MG63 (cell line): ENCODE results near the gene PRKAG1. TPM values are rescaled to one million over a fixed set of nuclear protein-coding genes. Genes with fewer than 3 reads are reported as not detected.
A peak's percentile ranks its signal among the peaks of the same experiment; 100 is the strongest.
"Not testable (repeated sequence)": the region's sequence is repeated elsewhere in the genome, so short reads cannot be mapped to it uniquely, and the experiment has no call there.

ENCODE experiments used
- DNase-seq: peaks from one replicate; pipeline ENCODE4 v3.0.0-alpha.2; 2020
- H3K27me3 ChIP-seq: fragments of 250-450 bp; sonication (Bioruptor Pico); 2 replicates; pipeline ENCODE4 v1.5.1; 2020; ENCODE audit warnings: mild to moderate bottlenecking, moderate library complexity
- H3K36me3 ChIP-seq: fragments of 250-450 bp; sonication (Bioruptor Pico); 2 replicates; pipeline ENCODE4 v1.5.1; 2020; ENCODE audit warnings: mild to moderate bottlenecking, moderate library complexity
- H3K4me3 ChIP-seq: fragments of 250-450 bp; sonication (Bioruptor Pico); 2 replicates; pipeline ENCODE4 v1.5.1; 2020; ENCODE audit warnings: mild to moderate bottlenecking, moderate library complexity
- H3K9me3 ChIP-seq: fragments of 250-450 bp; sonication (Bioruptor Pico); 2 replicates; pipeline ENCODE4 v1.5.1; 2020; ENCODE audit warnings: mild to moderate bottlenecking, moderate library complexity
- total RNA-seq: library from RNA; depleted of rRNA; stranded (reverse); fragments of >200 nt; shearing (Covaris generic); gene quantifications from 2 replicates; pipeline ENCODE4 v1.2.3, GENCODE V29; 2014; ENCODE audit warnings: low replicate concordance; rRNA removed

The PRKAG1 gene
- total RNA-seq = 76.4 and 102 TPM in 2 replicates

GRCh38 chr12:49018261-49019119 is at the start of gene PRKAG1:
Gene PRKAG1 (minus strand): TSS chr12:49018776. CDS start chr12:49018740, 36 bp downstream.
- DNase-seq = peak; percentile 95
- peak within 1 kb of the TSS; percentile 88 for H3K4me3 ChIP-seq
- no peaks in the 10 kb centered on the region for H3K27me3 ChIP-seq
- no peaks in the 10 kb centered on the region for H3K9me3 ChIP-seq
- H3K36me3 ChIP-seq = peaks cover 24% of the 10 kb centered on the region

GRCh38 chr12:49066120-49066519 is 47.5 kb upstream of the PRKAG1 start:
- no peaks in the 10 kb centered on the region for H3K36me3 ChIP-seq
- H3K4me3 ChIP-seq = no peak overlapping the region
- H3K9me3 ChIP-seq = no peaks in the 10 kb centered on the region
- H3K27me3 ChIP-seq = no peaks in the 10 kb centered on the region
- no peak for DNase-seq

GRCh38 chr12:49064767-49065152 is 46.2 kb upstream of the PRKAG1 start:
- Histone ChIP-seq H3K36me3 (no peaks in the 10 kb centered on the region), H3K9me3 (no peaks in the 10 kb centered on the region), H3K4me3 (no peak overlapping the region), H3K27me3 (no peaks in the 10 kb centered on the region)
- no peak for DNase-seq

GRCh38 chr12:49061916-49062315 is 43.3 kb upstream of the PRKAG1 start:
- not testable (repeated sequence) for H3K27me3 ChIP-seq, H3K9me3 ChIP-seq, DNase-seq
- Histone ChIP-seq H3K36me3 (peaks cover 17% of the 10 kb centered on the region), H3K4me3 (peak overlapping the region; percentile 82; the same call in 1 of the 2 replicates)

GRCh38 chr12:49061157-49061650 is 42.6 kb upstream of the PRKAG1 start:
- no peaks in the 10 kb centered on the region for H3K9me3 ChIP-seq
- peak overlapping the region; percentile 82 for H3K4me3 ChIP-seq
- no peaks in the 10 kb centered on the region for H3K27me3 ChIP-seq
- H3K36me3 ChIP-seq = peaks cover 20% of the 10 kb centered on the region
- no peak for DNase-seq

- no peaks in the 10 kb centered on the region for H3K9me3 ChIP-seq
- peak within 1 kb of the TSS; percentile 82 for H3K4me3 ChIP-seq
- peaks cover 21% of the 10 kb centered on the region for H3K36me3 ChIP-seq
- no peaks in the 10 kb centered on the region for H3K27me3 ChIP-seq
- peak; percentile 97 for DNase-seq
These were observed 41.9 kb upstream of the PRKAG1 start, which contains the start of gene KMT2D for GRCh38 chr12:49060237-49061156. Gene KMT2D (minus strand): TSS chr12:49060794. CDS start chr12:49055324, 5,470 bp downstream.

GRCh38 chr12:49059299-49060171 is 41.0 kb upstream of the PRKAG1 start:
- Histone ChIP-seq H3K36me3 (peaks cover 31% of the 10 kb centered on the region), H3K27me3 (no peaks in the 10 kb centered on the region), H3K4me3 (peak overlapping the region; percentile 82), H3K9me3 (no peaks in the 10 kb centered on the region)
- DNase-seq = no peak

- H3K4me3 ChIP-seq = peak overlapping the region; percentile 82
- no peak for DNase-seq
- H3K9me3 ChIP-seq = no peaks in the 10 kb centered on the region
- H3K36me3 ChIP-seq = peaks cover 32% of the 10 kb centered on the region
- no peaks in the 10 kb centered on the region for H3K27me3 ChIP-seq
These were observed 40.4 kb upstream of the PRKAG1 start for GRCh38 chr12:49059045-49059298.

- DNase-seq = no peak
- Histone ChIP-seq H3K36me3 (peaks cover 35% of the 10 kb centered on the region), H3K4me3 (peak overlapping the region; percentile 82), H3K27me3 (no peaks in the 10 kb centered on the region), H3K9me3 (no peaks in the 10 kb centered on the region)
These were observed 39.9 kb upstream of the PRKAG1 start for GRCh38 chr12:49058366-49059044.

GRCh38 chr12:49057888-49058287 is 39.3 kb upstream of the PRKAG1 start:
- DNase-seq = no peak
- no peaks in the 10 kb centered on the region for H3K27me3 ChIP-seq
- peak overlapping the region; percentile 82 for H3K4me3 ChIP-seq
- H3K36me3 ChIP-seq = peaks cover 40% of the 10 kb centered on the region
- no peaks in the 10 kb centered on the region for H3K9me3 ChIP-seq

- Histone ChIP-seq H3K27me3 (no peaks in the 10 kb centered on the region), H3K9me3 (no peaks in the 10 kb centered on the region), H3K36me3 (peaks cover 46% of the 10 kb centered on the region), H3K4me3 (no peak overlapping the region)
- no peak for DNase-seq
These were observed 37.6 kb upstream of the PRKAG1 start for GRCh38 chr12:49055978-49056754.

- no peaks in the 10 kb centered on the region for H3K27me3 ChIP-seq
- H3K36me3 ChIP-seq = peaks cover 56% of the 10 kb centered on the region
- DNase-seq = no peak
- H3K9me3 ChIP-seq = no peaks in the 10 kb centered on the region
- H3K4me3 ChIP-seq = no peak overlapping the region
These were observed 36.5 kb upstream of the PRKAG1 start for GRCh38 chr12:49055092-49055491.

- no peak for DNase-seq
- H3K4me3 ChIP-seq = no peak overlapping the region
- peaks cover 60% of the 10 kb centered on the region for H3K36me3 ChIP-seq
- no peaks in the 10 kb centered on the region for H3K9me3 ChIP-seq
- H3K27me3 ChIP-seq = no peaks in the 10 kb centered on the region
These were observed 35.9 kb upstream of the PRKAG1 start for GRCh38 chr12:49054524-49054923.

GRCh38 chr12:49054096-49054495 is 35.5 kb upstream of the PRKAG1 start:
- Histone ChIP-seq H3K36me3 (peaks cover 60% of the 10 kb centered on the region), H3K4me3 (no peak overlapping the region), H3K9me3 (no peaks in the 10 kb centered on the region), H3K27me3 (no peaks in the 10 kb centered on the region)
- DNase-seq = no peak
